ENCODE results near the gene PIP4K2A.
"Not testable (repeated sequence)": the region's sequence is repeated elsewhere in the genome, so short reads cannot be mapped to it uniquely, and the experiment has no call there.

PIP4K2A gene

DNA sequence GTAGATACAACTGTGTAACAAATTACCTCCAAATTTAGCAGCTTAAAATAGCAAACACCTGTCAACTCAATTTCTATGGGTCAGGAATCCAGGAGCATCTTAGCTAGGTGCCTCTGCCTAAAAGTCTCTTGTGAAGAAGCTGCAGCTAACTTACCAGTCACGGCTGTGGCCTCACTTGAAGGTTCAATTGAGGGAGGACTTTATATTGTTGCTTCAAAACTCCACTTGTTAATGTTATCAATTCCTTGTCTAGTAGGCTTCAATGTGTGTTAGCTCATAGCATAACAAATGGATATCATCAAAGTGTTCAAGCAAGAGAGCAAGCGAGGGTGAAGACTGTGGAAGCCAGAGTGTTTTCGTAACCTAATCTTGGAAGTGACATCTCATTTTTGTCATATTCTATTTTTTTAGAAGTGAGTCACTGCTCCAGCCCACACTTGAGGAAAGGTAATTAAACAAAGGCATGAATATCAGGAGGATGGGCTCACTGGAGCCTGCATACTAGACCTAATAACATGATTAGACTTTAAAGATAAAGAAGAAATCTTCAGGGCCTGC lies 196.1 kb downstream of the PIP4K2A start:
- TF ChIP-seq, protein P1, sequence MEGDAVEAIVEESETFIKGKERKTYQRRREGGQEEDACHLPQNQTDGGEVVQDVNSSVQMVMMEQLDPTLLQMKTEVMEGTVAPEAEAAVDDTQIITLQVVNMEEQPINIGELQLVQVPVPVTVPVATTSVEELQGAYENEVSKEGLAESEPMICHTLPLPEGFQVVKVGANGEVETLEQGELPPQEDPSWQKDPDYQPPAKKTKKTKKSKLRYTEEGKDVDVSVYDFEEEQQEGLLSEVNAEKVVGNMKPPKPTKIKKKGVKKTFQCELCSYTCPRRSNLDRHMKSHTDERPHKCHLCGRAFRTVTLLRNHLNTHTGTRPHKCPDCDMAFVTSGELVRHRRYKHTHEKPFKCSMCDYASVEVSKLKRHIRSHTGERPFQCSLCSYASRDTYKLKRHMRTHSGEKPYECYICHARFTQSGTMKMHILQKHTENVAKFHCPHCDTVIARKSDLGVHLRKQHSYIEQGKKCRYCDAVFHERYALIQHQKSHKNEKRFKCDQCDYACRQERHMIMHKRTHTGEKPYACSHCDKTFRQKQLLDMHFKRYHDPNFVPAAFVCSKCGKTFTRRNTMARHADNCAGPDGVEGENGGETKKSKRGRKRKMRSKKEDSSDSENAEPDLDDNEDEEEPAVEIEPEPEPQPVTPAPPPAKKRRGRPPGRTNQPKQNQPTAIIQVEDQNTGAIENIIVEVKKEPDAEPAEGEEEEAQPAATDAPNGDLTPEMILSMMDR (conservative IDR thresholded peaks at IDR 0.05), result no peak
- TF ChIP-seq ZFX (IDR thresholded peaks at IDR 0.05), result no peak
- H3K27ac ChIP-seq, result no peak overlapping the region

DNA sequence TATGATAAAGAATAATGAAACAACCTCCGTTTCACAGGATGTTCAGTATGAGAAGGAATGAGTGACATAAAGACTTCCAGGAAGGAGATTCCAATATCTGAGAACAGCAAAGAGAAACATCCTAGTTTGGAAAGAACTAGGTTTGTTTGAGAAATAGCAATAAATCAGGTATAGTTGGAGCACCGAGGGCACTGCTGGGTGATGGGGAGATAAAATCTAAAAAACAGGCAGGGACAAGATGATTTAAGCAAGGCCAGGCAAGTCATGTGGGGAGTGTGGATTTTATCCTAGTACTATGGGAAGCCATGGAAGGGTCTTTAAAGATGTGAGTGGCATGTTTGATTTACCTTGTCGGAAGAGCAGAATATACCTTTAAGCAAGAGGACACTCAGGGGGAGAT lies 199.4 kb downstream of the PIP4K2A start:
- TF ChIP-seq ZFX (IDR thresholded peaks at IDR 0.05), result no peak
- TF ChIP-seq, protein P1 (conservative IDR thresholded peaks at IDR 0.05), result no peak
- no peak overlapping the region for H3K27ac ChIP-seq

DNA sequence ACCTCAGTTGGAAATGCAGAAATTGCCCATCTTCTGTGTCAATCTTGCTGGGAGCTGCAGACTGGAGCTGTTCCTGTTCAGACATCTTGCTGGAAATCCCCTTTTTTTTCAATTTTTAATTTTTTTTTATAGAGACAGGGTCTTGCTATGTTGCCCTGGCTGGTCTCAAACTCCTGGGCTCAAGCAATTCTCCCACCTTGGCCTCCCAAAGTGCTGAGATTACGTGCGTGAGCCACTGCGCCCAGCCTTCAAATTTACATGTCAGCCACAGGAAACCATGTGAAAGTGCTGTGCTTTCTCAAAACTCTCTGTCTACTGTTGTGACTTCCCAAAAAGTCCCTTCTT lies 200.0 kb downstream of the PIP4K2A start:
- not testable (repeated sequence) for H3K27ac ChIP-seq

DNA sequence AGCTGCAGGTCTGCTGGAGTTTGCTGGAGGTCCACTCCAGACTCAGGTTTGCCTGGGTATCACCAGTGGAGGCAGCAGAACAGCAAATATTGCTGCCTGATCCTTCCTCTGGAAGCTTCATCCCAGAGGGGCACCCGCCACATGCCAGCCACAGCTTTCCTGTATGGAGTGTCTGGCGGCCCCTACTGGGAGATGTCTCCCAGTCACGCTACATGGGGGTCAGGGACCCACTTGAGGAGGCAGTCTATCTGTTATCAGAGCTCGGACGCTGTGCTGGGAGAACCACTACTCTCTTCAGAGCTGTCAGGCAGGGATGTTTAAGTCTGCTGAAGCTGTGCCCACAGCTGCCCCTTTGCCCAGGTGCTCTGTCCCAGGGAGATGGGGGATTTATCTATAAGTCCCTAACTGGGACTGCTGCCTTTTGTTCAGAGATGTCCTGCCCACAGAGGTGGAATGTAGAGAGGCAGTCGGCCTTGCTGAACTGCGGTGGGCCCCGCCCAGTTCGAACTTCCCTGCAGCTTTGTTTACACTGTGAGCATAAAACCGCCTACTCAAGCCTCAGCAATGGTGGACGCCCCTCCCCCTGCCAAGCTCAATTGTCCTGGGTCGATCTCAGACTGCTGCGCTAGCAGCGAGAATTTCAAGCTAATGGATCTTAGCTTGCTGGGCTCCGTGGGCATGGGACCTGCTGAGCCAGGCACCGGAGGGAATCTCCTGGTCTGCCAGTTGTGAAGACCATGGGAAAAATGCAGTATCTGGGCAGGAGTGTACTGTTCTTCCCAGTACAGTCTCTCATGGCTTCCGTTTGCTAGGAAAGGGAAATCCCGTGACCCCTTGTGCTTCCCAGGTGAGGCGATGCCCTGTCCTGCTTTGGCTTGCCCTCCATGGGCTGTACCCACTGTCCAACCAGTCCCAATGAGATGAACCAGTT lies 200.6 kb downstream of the PIP4K2A start:
- not testable (repeated sequence) for H3K27ac ChIP-seq

DNA sequence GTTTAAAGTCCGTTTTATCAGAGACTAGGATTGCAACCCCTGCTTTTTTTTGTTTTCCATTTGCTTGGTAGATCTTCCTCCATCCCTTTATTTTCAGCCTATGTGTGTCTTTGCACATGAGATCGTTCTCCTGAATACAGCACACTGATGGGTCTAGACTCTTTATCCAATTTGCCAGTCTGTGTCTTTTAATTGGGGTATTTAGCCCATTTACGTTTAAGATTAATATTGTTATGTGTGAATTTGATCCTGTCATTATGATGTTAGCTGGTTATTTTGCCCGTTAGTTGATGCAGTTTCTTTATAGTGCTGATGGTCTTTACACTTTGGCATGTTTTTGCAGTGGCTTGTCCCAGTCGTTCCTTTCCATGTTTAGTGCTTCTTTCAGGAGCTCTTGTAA lies 202.4 kb downstream of the PIP4K2A start:
- H3K27ac ChIP-seq, result not testable (repeated sequence)

DNA sequence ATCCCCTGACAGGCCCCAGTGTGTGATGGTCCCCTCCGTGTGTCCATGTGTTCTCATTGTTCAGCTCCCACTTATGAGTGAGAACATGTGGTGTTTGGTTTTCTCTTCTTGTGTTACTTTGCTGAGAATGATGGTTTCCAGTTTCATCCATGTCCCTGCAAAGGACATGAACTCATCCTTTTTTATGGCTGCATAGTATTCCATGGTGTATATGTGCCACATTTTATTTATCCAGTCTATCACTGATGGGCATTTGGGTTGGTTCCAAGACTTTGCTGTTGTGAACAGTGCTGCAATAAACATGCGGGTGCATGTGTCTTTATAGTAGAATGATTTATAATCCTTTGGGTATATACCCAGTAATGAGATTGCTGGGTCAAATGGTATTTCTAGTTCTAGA lies 206.2 kb downstream of the PIP4K2A start:
- H3K27ac ChIP-seq, result not testable (repeated sequence)

DNA sequence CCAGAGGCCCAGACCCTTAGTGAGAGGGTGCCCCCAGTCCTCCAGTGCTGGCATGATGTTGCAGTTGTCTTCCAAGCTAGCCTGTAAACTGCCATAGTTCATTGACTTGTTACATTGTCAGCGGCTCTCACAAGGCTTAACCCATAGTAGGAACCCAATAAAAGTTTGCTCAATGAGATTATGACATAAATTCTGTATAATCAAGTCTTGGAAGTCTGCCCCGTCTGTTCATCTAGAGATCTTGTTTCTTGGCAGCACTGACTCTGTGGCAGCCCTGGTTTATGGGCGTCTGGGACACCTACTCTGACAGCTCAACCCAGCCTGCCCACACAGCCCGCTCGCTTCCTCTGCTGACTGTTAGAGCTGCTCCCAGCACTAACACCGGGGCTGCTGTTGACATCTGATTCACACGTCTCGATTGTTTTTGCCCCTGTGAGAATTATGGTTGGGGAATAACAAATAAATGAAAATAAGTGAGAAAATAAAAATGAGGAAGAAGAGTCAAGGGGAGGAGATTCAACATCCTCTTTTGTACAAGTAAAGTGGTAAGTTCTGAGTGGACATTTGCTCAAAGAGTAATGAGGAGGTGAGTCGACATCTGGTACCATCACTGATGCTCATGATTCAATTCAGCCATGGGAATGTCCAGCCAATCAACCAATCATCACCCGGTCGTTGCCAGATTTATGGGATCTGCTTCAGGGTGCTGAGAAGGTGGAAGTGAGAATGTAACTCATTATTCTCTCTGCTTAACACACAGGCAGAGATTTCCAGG lies 208.3 kb downstream of the PIP4K2A start:
- TF ChIP-seq, protein P1 (conservative IDR thresholded peaks at IDR 0.05), result no peak
- no peak for TF ChIP-seq ZFX (IDR thresholded peaks at IDR 0.05)
- no peak overlapping the region for H3K27ac ChIP-seq

DNA sequence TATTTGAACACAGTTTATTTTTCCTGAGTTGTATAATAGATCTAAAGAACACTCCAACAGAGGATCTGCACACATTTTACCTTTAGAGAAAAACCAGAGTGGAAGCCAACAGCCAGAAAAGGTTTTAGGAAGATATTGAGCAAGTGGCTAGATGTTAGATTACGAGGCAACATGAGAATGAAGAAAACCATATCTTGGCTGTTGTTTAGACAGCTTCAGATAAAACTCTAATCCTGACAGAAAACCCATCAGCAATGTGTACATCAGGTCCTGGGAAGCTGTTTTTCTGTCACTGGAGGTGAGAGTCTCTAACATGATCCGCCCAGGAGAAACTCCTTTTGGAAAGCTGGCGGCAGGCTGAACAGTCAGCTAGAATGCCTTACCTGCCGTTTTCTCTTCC lies 209.6 kb downstream of the PIP4K2A start:
- no peak overlapping the region for H3K27ac ChIP-seq
- no peak for TF ChIP-seq ZFX (IDR thresholded peaks at IDR 0.05)
- TF ChIP-seq, protein P1 (conservative IDR thresholded peaks at IDR 0.05), result no peak

DNA sequence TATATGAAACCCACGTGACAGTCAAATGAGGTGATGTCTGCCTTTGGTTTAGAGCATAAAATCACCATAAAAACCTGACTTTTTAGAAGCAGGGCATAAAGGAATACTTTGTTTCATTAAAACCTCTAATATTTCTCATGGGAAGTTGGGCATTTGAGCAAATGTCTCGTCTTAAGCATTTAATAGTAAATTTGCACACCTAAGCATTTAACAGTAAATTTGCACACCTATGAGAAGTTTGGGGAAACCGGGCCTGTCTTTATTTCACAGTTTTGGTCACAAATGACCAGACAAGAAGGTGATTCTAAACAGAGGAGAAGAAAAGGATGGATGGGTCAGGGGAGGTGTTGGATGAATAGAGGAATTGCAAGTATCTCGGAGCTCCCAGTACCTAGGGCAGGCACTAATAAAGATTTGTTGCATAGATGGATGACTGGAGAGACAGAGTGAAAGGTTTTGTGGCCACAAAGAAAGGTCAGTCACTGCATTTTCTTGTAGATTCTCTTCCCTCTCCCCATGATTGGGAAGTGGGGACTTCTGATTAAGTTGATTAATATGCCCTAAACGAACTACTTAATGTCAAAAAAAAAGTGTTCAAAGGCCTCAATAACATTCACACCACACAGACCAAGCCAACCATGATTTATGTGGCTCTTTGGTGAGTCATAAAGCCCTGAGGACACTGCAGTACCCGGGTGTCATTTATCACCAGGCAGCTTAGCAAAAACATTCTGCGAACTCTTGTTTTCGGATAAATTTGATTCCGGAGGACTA lies 210.9 kb downstream of the PIP4K2A start:
- H3K27ac ChIP-seq, result no peak overlapping the region
- no peak for TF ChIP-seq ZFX (IDR thresholded peaks at IDR 0.05)
- TF ChIP-seq, protein P1 (conservative IDR thresholded peaks at IDR 0.05), result no peak
